H1 (cell line): ENCODE measurements around the gene DVL1. TPM values are rescaled to one million over a fixed set of nuclear protein-coding genes. Genes with fewer than 3 reads are reported as not detected.
A peak's percentile ranks its signal among the peaks of the same experiment; 100 is the strongest.

Experiments used
- CTCF ChIA-PET: fragments of 300-600 bp; sonication (Branson Sonifier 250); formaldehyde crosslinking; loops from one replicate; lab custom pipeline; 2021; ENCODE audit not compliant: partially characterized antibody; lab: Charles Lee
- POLR2A ChIA-PET: fragments of 300-600 bp; sonication (Branson Sonifier 250); formaldehyde crosslinking; loops from one replicate; lab custom pipeline; 2021; ENCODE audit warnings: inconsistent platforms; ENCODE audit not compliant: partially characterized antibody; lab: Charles Lee
- DNase-seq, 2 experiments: peaks; one replicate each; pipeline versions ENCODE4 v3.0.0 to v3.0.0-alpha.2; 2010 to 2022; ENCODE audit warnings: low spot score in 2 of 2, low read depth in 1 of 2, mixed read lengths in 1 of 2
- FAIRE-seq: peaks from 2 replicates; lab custom pipeline; 2011; peaks lifted over from hg19 to GRCh38; lab: Jason Lieb, UNC
- H2AFZ ChIP-seq: 2 replicates; pipeline ENCODE4 v1.8.1; 2012; ENCODE audit warnings: low read length, inconsistent platforms
- H2AK5ac ChIP-seq: 2 replicates; pipeline ENCODE4 v1.6.1; 2013; ENCODE audit warnings: low read depth, low read length
- H2BK120ac ChIP-seq: replicated peaks from 2 replicates; pipeline ENCODE3; 2013; ENCODE audit warnings: low read depth, low read length, inconsistent platforms
- H2BK12ac ChIP-seq: 2 replicates; pipeline ENCODE4 v1.6.1; 2013; ENCODE audit warnings: low read depth, low read length
- H2BK15ac ChIP-seq: 2 replicates; pipeline ENCODE4 v1.6.1; 2013; ENCODE audit warnings: low read length
- H2BK20ac ChIP-seq: 2 replicates; pipeline ENCODE4 v1.6.1; 2013; ENCODE audit warnings: low read length
- H2BK5ac ChIP-seq: 2 replicates; pipeline ENCODE4 v1.6.1; 2013; ENCODE audit warnings: low read depth, low read length
- H3K14ac ChIP-seq: 2 replicates; pipeline ENCODE4 v1.6.1; 2013; ENCODE audit warnings: inconsistent platforms; ENCODE audit not compliant: insufficient read length
- H3K18ac ChIP-seq: 2 replicates; pipeline ENCODE4 v1.6.1; 2013; ENCODE audit warnings: low read length; ENCODE audit errors: extremely low read depth
- H3K23ac ChIP-seq: 2 replicates; pipeline ENCODE4 v1.6.1; 2013; ENCODE audit warnings: inconsistent platforms; ENCODE audit not compliant: insufficient read length
- H3K23me2 ChIP-seq: 2 replicates; pipeline ENCODE4 v1.6.1; 2013; ENCODE audit warnings: low read depth, low read length
- H3K27ac ChIP-seq: 2 replicates; pipeline ENCODE4 v1.6.1; 2011; ENCODE audit warnings: low read depth, low read length, inconsistent platforms
- H3K27me3 ChIP-seq, 4 experiments: replicated peaks in 1 of 4; 1 replicate in 1 of 4; 2 replicates in 3 of 4; pipeline versions ENCODE4 v1.6.1 to v1.8.1; 2011 to 2013; ENCODE audit warnings: low read length in 3 of 4, mild to moderate bottlenecking in 3 of 4, inconsistent platforms in 2 of 4, mixed read lengths in 2 of 4, moderate library complexity in 1 of 4; ENCODE audit not compliant: control insufficient read depth in 3 of 4, insufficient read depth in 3 of 4; ENCODE audit errors: extremely low read depth in 1 of 4
- H3K36me3 ChIP-seq, 4 experiments: 2 replicates each; pipeline versions ENCODE4 v1.6.1 to v1.8.1; 2011 to 2013; ENCODE audit warnings: mild to moderate bottlenecking in 4 of 4, low read length in 3 of 4, moderate library complexity in 2 of 4, control low read depth in 1 of 4, inconsistent platforms in 1 of 4; ENCODE audit not compliant: insufficient read depth in 4 of 4, control insufficient read depth in 2 of 4
- H3K4ac ChIP-seq: replicated peaks from 2 replicates; pipeline ENCODE3; 2013; ENCODE audit warnings: low read length, low read depth, mixed read lengths, inconsistent platforms; ENCODE audit not compliant: insufficient read length
- H3K4me1 ChIP-seq, 4 experiments: replicated peaks in 1 of 4; 1 replicate in 1 of 4; 2 replicates in 3 of 4; pipeline versions ENCODE4 v1.6.1 to v1.8.1; 2011 to 2013; ENCODE audit warnings: low read length in 3 of 4, inconsistent platforms in 2 of 4, mixed read lengths in 1 of 4; ENCODE audit not compliant: insufficient read depth in 4 of 4, control insufficient read depth in 3 of 4
- H3K4me2 ChIP-seq, 2 experiments: 2 replicates each; pipeline versions ENCODE4 v1.6.1 to v1.8.1; 2011 to 2013; ENCODE audit warnings: low read depth in 2 of 2, low read length in 2 of 2, control low read depth in 1 of 2, inconsistent platforms in 1 of 2, mild to moderate bottlenecking in 1 of 2; ENCODE audit not compliant: insufficient read depth in 1 of 2
- H3K4me3 ChIP-seq, 4 experiments: fragments of 200-600, 300-600 bp in 1 of 4; sonication (generic), shearing (Covaris generic), sonication (Bioruptor Twin) in 1 of 4; 2 replicates each; pipeline versions ENCODE4 v1.5.1 to v1.8.1; 2011 to 2016; ENCODE audit warnings: low read length in 4 of 4, low read depth in 3 of 4, control low read depth in 2 of 4, inconsistent platforms in 2 of 4, mild to moderate bottlenecking in 2 of 4, mixed read lengths in 1 of 4, moderate library complexity in 1 of 4; ENCODE audit not compliant: insufficient read depth in 2 of 4; ENCODE audit errors: extremely low read depth in 1 of 4
- H3K56ac ChIP-seq: replicated peaks from 2 replicates; pipeline ENCODE3; 2013; ENCODE audit warnings: low read depth, mild to moderate bottlenecking, mixed read lengths, low read length, inconsistent platforms; ENCODE audit not compliant: insufficient read length
- H3K79me1 ChIP-seq: 2 replicates; pipeline ENCODE4 v1.6.1; 2013; ENCODE audit warnings: low read depth, low read length, control low read depth
- H3K79me2 ChIP-seq, 2 experiments: 2 replicates each; pipeline versions ENCODE4 v1.6.1 to v1.8.1; 2012 to 2013; ENCODE audit warnings: low read length in 2 of 2, mild to moderate bottlenecking in 2 of 2, inconsistent platforms in 1 of 2; ENCODE audit not compliant: insufficient read depth in 2 of 2, control insufficient read depth in 1 of 2
- H3K9ac ChIP-seq, 4 experiments: replicated peaks in 1 of 4; 1 replicate in 1 of 4; 2 replicates in 3 of 4; pipeline versions ENCODE4 v1.6.1 to v1.8.1; 2011 to 2013; ENCODE audit warnings: low read depth in 3 of 4, low read length in 3 of 4, control low read depth in 2 of 4, mild to moderate bottlenecking in 2 of 4, moderate library complexity in 2 of 4, inconsistent platforms in 1 of 4; ENCODE audit errors: extremely low read depth in 1 of 4
- H3K9me3 ChIP-seq, 2 experiments: 2 replicates each; pipeline versions ENCODE4 v1.6.1 to v1.8.1; 2012 to 2013; ENCODE audit warnings: mild to moderate bottlenecking in 2 of 2, moderate library complexity in 2 of 2, control low read depth in 1 of 2, inconsistent platforms in 1 of 2, low read depth in 1 of 2, low read length in 1 of 2, mixed read lengths in 1 of 2; ENCODE audit not compliant: insufficient read depth in 2 of 2
- H4K20me1 ChIP-seq, 2 experiments: replicated peaks in 1 of 2; 2 replicates each; pipeline versions ENCODE3 to v1.8.1; 2011 to 2013; ENCODE audit warnings: inconsistent platforms in 2 of 2, low read length in 2 of 2, mild to moderate bottlenecking in 1 of 2; ENCODE audit not compliant: insufficient read depth in 2 of 2, control insufficient read depth in 1 of 2
- H4K5ac ChIP-seq: 2 replicates; pipeline ENCODE4 v1.6.1; 2013; ENCODE audit warnings: low read length, low read depth, mixed read lengths, inconsistent platforms; ENCODE audit not compliant: insufficient read length
- H4K8ac ChIP-seq: 2 replicates; pipeline ENCODE4 v1.8.0; 2013; ENCODE audit warnings: mild to moderate bottlenecking, moderate library complexity, low read length, inconsistent platforms; ENCODE audit not compliant: insufficient read depth; ENCODE audit errors: extremely low read depth
- H4K91ac ChIP-seq: replicated peaks from 2 replicates; pipeline ENCODE3; 2013; ENCODE audit warnings: low read length, mixed read lengths, inconsistent platforms; ENCODE audit not compliant: insufficient read length
- BACH1 ChIP-seq: IDR thresholded peaks from 2 replicates; pipeline ENCODE4 v1.6.1; 2012; ENCODE audit warnings: low read length, improper control_type of control experiment
- FOSL1 ChIP-seq: IDR thresholded peaks from 2 replicates; pipeline ENCODE4 v1.6.1; 2011; ENCODE audit warnings: mild to moderate bottlenecking, low read depth, low read length, moderate library complexity; ENCODE audit not compliant: insufficient read depth
- WGBS, 2 experiments: shearing (Covaris generic) in 1 of 2; methylation state at CpG; one replicate each; pipeline versions ENCODE4 v1.1.6 to v1.1.7; 2013 to 2015; ENCODE audit warnings: low lambda C conversion rate in 2 of 2, mixed read lengths in 2 of 2, inconsistent platforms in 1 of 2, low coverage in 1 of 2, missing lambda C conversion rate in 1 of 2; ENCODE audit not compliant: insufficient replicate concordance in 2 of 2, insufficient coverage in 1 of 2, insufficient read length in 1 of 2; ENCODE audit errors: extremely low coverage in 1 of 2, missing lambda C conversion rate in 1 of 2; 5-methylcytosine and 5-hydroxymethylcytosine counted together
- polyA plus RNA-seq, 7 experiments: library from polyadenylated mRNA; depleted of rRNA in 3 of 7; stranded (reverse) in 5 of 7; unstranded in 2 of 7; fragments of >200 nt in 5 of 7; fragments of 200-250 nt in 2 of 7; gene quantifications; 1 replicate in 5 of 7; 2 replicates in 1 of 7; 4 replicates in 1 of 7; pipeline versions ENCODE4 v1.2.1 to v1.2.3, GENCODE V29; 2011 to 2013; ENCODE audit warnings: missing spikeins in 2 of 7, mixed read lengths in 2 of 7
- total RNA-seq: library from RNA; stranded (reverse); fragmentation: NEBNext Ultra II Directional; extraction: Animal tissue kit (Norgen Biotek cat#: 25700); gene quantifications from 2 replicates; pipeline ENCODE4 v1.2.1, GENCODE V29; 2021

Gene DVL1
- total and polyA plus RNA-seq, 2 of the 8 experiments (the other 6 are each of a cell fraction or from before 2014, with no cell fraction given), result 39.4 to 58.9 TPM

DNA sequence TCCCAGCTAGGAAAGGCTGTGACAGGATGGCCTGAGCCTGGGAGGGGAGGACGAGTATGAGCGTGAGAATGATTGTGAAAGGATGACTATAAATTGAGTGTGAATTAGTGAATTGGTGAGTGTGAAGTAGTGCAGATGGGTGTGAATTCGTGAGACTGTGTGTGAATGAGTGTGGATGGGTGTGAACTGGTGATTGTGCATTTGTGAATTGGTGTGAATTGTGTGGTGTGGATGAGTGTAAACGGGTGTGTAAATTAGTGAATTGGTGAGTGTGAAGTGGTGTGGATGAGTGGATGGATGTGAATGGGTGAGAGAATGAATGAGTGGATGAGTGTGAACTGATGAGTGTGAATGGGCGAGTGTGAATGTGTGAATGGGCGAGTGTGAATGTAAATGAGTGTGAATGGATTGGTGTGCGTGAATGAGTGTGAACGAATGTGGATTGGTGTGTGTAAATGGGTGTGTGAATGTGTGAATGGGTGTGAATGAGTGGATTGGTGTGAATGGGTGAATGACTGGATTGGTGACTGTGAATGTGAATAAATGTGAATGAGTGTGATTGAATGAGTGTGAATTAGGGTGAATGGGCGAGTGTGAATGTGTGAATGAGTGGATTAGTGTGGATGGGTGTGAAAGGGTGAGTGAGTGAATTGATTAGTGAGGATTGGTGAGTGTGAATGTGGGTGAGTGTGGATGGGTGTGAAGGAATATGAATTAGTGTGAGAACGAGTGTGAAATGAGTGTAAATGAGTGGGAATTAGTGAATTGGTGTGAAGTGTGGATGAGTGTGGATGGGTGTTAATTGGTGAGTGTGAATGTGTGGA lies 16.9 kb upstream of the DVL1 start:
- no peak overlapping the region; a peak in 1 of 7 replicates for H3K9ac ChIP-seq
- H3K36me3 ChIP-seq, result no peaks in the 10 kb centered on the region; a peak in 1 of 8 replicates
- no peaks in the 10 kb centered on the region; a peak in 1 of 7 replicates for H3K27me3 ChIP-seq
- FAIRE-seq (no peak), DNase-seq (no peak)
- H3K9me3 ChIP-seq, result peaks cover 12 to 18% of the 10 kb centered on the region in 2 experiments; a peak in 3 of 4 replicates
- H2BK120ac ChIP-seq, result no peak overlapping the region
- no peaks in the 10 kb centered on the region for H3K79me1 ChIP-seq
- H2BK5ac ChIP-seq, result peak overlapping the region; percentile 49; the same call in 1 of the 2 replicates
- H3K4me2 ChIP-seq, result no peak overlapping the region
- ChIA-PET POLR2A (interaction anchor here (1.0 to 2.2 kb wide), 3 partner anchors 12 to 63 kb away, joined by 3 to 4 read pairs (median 4); no protein-coding TSS in a partner anchor), CTCF (interaction anchor here (0.6 to 0.7 kb wide), 2 partner anchors 75 to 138 kb away, joined by 3 read pairs; no protein-coding TSS in a partner anchor)
- H3K56ac ChIP-seq, result peak overlapping the region; percentile 94
- no peak overlapping the region for H2AFZ ChIP-seq
- H4K8ac ChIP-seq, result no peak overlapping the region
- 75 to 100% methylated on average over 10 of the region's 10 CpGs for WGBS, 2 experiments
- H2BK15ac ChIP-seq, result 0 out of 2 replicates have a peak overlapping the region, but pooled peaks have one; percentile 61
- H2AK5ac ChIP-seq, result peak overlapping the region; percentile 40; the same call in 1 of the 2 replicates
- H3K79me2 ChIP-seq, result no peaks in the 10 kb centered on the region
- no peak overlapping the region for H3K4me3 ChIP-seq
- H3K4ac ChIP-seq, result no peak overlapping the region
- H3K27ac ChIP-seq, result no peak overlapping the region
- H3K4me1 ChIP-seq, result peaks cover 0 to 4% (median 2%) of the 10 kb centered on the region in 4 experiments; a peak in 4 of 7 replicates
- TF ChIP-seq FOSL1 (no peak), BACH1 (peak; percentile 15; the same call in 1 of the 2 replicates)
- H3K18ac ChIP-seq, result no peak overlapping the region
- no peak overlapping the region for H4K5ac ChIP-seq
- H4K91ac ChIP-seq, result peak overlapping the region; percentile 29
- no peak overlapping the region for H3K14ac ChIP-seq
- H3K23ac ChIP-seq, result no peak overlapping the region
- 0 out of 2 replicates have a peak overlapping the region, but pooled peaks have one; percentile 27 for H2BK12ac ChIP-seq
- H3K23me2 ChIP-seq, result peaks cover 17% of the 10 kb centered on the region; the same call in 1 of the 2 replicates
- H4K20me1 ChIP-seq, result peaks cover 0 to 9% of the 10 kb centered on the region in 2 experiments
- no peak overlapping the region for H2BK20ac ChIP-seq
